Left hindlimb (tissue), 1 donor: Measurements from ENCODE around the gene RHOT2.

Source experiments
- DNase-seq: peaks from one replicate; pipeline ENCODE4 v3.0.0-alpha.2; 2018

RHOT2 gene

DNA sequence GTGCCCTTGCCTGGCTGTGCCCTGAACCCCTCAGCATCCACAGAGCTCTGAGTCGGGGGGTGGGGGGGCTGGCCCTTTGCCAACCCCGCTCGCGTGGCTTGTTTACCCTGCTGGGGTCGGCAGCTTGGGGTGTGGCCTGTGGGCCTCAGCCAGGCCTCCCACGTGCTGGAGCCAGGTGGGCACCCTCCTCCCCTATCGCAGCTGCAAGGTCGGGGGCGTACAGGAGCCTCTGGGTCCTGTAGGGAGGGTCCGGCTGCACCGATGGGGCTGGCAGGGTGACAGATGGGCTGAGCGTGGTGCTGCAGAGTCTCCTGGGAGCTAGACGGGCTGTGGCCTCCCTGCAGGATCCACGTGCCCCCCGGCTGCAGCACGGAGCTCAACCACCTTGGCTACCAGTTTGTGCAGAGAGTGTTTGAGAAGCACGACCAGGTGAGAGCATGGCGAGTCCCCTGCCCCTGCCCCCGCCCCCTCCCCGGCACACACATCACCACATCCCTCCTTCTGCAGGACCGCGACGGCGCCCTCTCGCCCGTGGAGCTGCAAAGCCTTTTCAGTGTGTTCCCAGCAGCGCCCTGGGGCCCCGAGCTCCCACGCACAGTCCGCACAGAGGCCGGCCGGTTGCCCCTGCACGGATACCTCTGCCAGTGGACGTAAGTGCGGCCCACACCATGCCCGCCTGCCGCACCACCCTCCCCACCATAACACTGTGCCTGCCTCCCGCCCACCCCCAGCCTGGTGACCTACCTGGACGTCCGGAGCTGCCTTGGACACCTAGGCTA is 3.6 kb downstream of the RHOT2 start:
- DNase-seq, result no peak

DNA sequence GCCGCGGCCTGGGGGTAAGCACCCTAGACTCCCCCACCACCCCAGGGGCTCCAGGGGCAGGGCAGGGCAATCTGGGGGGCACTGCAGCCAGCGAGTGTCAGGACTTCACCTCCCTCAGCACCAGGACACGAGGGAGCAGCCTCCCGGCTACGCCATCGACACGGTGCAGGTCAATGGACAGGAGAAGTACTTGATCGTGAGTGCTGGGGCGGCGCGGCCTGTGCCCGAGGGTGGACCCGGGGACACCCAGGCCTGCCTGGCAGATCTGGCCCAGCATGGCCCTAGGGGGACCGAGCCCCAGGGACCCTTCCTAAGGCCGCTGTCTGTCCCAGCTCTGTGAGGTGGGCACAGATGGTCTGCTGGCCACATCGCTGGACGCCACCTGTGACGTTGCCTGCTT is 4.4 kb downstream of the RHOT2 start:
- no peak for DNase-seq

- no peak for DNase-seq
These were observed 4.9 kb downstream of the RHOT2 start for GRCh38 chr16:672851-673250.

DNA sequence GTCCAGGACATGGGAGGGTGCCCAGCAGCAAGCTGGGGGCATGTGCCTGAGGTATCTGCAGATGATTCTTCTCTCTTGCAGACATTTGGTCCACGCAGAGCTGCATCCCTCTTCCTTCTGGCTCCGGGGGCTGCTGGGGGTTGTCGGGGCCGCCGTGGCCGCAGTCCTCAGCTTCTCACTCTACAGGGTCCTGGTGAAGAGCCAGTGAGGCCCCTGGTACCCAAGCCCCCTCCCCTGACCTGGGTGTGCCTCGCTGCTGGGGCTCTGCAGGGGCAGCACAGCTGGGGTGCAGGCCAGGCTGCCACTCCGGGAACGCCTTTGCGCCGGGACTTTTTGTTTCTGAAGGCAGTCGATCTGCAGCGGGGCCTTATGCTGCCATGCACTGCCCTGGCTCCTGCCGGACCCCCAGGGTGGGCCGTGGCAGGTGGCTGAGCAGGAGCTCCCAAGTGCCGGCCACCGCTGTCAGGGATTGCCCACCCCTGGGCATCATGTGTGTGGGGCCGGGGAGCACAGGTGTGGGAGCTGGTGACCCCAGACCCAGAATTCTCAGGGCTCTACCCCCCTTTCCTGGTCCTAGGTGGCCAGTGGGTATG is 5.6 kb downstream of the RHOT2 start:
- DNase-seq, result no peak

DNA sequence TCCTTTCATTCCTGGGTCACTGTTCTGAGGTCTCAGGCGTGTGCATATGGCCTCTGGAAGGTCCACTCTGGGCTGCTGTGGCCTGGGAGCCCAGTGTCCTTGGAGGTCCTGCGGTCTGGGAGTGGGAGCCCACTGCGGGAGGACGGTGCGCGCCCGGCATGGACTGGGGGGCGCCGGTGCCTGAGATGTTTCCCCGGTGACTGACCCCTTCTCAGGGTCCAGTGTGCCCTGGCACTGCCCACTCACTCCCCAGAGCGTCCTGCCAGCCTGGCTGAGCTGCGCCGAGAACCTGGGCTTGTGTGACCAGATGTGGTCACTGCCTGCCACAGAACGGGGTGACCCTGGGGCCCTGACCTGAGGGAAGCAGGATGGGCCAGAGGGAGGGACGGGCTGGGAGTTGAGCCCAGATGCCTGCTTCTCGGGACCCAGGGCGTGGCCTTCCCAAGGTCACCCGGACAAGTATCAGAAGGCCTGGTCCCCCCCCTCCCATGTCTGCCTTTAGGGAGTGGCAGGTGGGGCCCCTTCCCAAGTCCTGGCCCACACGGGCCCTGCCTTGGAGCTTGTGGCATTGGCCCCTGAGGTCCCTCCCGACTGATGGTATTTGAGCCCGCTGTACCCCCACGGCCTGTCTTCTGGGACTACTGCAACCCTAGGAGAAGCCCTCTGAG is 6.4 kb downstream of the RHOT2 start:
- DNase-seq, result no peak

GRCh38 chr16:674968-675883 is 7.3 kb downstream of the RHOT2 start, which contains the start of gene RHBDL1:
TSS of gene RHBDL1 (plus strand) at chr16:675671. CDS start at chr16:675791, 120 bp downstream.
- no peak for DNase-seq

- DNase-seq, result no peak
These were observed 8.1 kb downstream of the RHOT2 start for GRCh38 chr16:675884-676564.

- no peak for DNase-seq
These were observed 8.6 kb downstream of the RHOT2 start for GRCh38 chr16:676565-676902.

- no peak for DNase-seq
These were observed 9.0 kb downstream of the RHOT2 start for GRCh38 chr16:676913-677312.

GRCh38 chr16:677316-678190 is 9.6 kb downstream of the RHOT2 start:
- DNase-seq, result no peak

GRCh38 chr16:678209-678857 is 10.4 kb downstream of the RHOT2 start:
- DNase-seq, result no peak

DNA sequence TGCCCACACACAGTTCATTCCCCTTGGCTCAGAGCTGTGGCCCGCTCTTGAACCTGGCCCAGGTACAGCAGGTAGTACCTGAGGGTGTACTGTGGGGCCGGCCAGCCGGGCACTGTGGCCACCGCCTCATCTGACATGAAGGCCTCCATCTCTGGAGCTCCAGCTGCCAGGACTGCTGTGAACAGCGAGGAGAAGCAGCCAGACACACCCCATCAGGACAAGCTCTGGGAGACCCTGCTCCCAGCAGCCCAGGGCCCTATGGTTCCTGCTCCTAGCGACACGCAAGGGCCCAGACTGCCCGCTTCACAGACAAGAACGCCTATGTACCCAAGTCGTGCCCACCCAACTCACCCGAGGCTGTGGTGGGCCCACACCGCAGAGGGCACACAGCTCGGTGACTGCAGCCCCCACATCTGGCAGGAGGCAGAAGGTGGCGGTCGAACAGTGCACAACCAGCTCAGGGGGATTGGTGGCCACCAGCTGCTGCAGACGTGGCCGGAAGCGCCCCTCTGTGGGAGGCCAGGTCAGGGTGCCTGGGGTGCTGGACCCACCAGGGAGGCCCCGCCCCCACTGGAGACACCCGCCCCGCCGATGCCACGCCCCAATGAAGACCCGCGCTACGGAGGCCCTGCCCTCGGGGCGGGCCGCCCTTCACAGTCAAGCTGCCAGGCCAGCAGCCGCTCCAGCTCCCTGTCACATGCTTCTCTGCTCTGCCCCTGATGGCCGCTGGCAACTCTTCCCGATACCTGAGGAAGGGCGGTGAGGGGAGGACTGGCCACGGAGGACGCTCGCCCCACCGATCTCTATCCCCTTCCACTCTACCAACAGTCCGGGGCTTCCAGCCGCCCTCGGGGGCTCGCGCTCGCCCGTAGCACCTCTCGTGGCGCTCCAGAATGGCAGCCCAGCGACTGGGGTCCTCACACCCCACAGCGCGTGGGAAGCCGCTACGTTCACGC is 11.2 kb downstream of the RHOT2 start:
- DNase-seq, result peak; percentile 83

DNA sequence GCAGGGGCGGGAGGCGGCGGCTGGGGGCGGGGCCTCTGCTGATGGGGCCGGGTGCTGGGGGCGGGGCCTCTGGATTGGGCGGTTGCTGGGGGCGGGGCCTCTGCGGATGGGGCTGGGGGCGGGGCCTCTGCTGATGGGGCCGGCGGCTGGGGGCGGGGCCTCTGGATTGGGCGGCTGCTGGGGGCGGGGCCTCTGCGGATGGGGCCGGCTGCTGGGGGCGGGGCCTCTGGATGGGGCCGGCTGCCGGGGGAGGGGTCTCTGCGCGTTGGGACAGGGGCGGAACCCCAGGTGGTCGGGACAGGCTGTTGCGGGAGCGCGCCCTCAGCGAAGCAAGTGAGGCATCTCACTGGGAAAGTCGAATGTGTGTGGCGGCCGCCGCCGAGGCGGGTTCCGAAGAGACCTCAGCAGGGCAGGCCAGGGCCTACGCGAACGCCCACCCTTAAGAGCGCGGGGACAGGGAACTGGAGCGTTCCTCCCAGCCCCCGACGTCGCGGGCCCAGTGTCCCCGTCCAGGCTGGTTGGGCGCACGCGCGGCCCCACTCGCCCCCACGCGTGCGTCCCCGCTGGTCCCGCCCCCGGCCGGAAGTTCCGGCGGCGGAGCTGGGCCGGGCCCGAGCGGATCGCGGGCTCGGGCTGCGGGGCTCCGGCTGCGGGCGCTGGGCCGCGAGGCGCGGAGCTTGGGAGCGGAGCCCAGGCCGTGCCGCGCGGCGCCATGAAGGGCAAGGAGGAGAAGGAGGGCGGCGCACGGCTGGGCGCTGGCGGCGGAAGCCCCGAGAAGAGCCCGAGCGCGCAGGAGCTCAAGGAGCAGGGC is 12.1 kb downstream of the RHOT2 start, which contains the start of gene STUB1:
TSS of gene STUB1 (plus strand) at position 597 of the 811 bp plus-strand sequence. CDS start at position 713, 116 bp downstream.
- peak; percentile 95 for DNase-seq

DNA sequence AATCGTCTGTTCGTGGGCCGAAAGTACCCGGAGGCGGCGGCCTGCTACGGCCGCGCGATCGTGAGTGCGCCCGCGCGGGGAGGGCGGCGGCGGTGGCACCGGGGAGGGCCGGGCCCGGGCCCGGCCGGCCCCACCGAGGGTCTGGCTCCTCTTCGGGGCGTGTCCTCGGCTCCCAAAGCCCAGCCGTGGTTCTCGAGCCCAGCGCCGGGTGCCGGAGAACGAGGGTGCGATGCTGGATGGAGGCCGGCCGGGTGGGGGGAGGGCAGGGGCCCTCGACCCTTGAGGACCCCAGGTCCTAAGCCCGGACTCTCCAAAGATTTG is 12.7 kb downstream of the RHOT2 start:
- no peak for DNase-seq

GRCh38 chr16:680967-681745 is 13.2 kb downstream of the RHOT2 start:
- DNase-seq, result no peak

DNA sequence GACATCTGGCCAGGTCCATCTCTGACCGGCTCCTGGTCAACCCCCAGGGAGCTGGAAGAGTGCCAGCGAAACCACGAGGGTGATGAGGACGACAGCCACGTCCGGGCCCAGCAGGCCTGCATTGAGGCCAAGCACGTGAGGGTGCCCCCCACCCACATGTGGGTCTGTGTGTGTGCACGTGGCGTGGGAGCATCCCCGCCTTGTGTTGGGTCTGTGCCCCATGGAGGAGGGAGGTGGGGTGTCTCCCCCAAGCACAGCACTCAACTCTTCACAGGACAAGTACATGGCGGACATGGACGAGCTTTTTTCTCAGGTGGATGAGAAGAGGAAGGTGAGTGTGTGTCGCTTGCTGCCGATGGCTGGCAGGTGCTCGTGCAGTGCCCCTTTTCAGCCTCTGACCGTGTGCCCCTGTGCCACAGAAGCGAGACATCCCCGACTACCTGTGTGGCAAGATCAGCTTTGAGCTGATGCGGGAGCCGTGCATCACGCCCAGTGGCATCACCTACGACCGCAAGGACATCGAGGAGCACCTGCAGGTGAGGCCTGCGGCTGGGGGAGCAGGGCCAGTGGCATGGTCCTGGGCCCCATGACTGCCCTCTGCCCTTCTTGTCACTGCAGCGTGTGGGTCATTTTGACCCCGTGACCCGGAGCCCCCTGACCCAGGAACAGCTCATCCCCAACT is 14.0 kb downstream of the RHOT2 start:
- no peak for DNase-seq
